PC-3 (cell line): ENCODE measurements around the gene PAX2. TPM values are rescaled to one million over a fixed set of nuclear protein-coding genes. Genes with fewer than 3 reads are reported as not detected.

Source experiments
- ATAC-seq: fragments of 200-7000 bp; cut with Tn5 transposase; 2 replicates; pipeline ENCODE4 v1.9.1; 2020; ENCODE audit warnings: mild to moderate bottlenecking, moderate library complexity
- BruUV-seq: library from RNA; stranded (reverse); fragments of 400-500 nt; replicated peaks from 2 replicates; lab custom pipeline; 2021; lab: Mats Ljungman, UMichigan
- CTCF ChIA-PET: fragments of 300-600 bp; sonication (Branson Sonifier 250); formaldehyde crosslinking; loops from one replicate; lab custom pipeline; 2022; ENCODE audit warnings: antibody characterized with exemption; lab: Charles Lee
- POLR2A ChIA-PET: fragments of 300-600 bp; sonication (Branson Sonifier 250); formaldehyde crosslinking; loops from one replicate; lab custom pipeline; 2022; ENCODE audit warnings: antibody characterized with exemption; ENCODE audit not compliant: unreplicated experiment; lab: Charles Lee
- DNase-seq: peaks from one replicate; pipeline ENCODE4 v3.0.0-alpha.2; 2015
- H2AFZ ChIP-seq: fragments of 300-600 bp; sonication (generic); 2 replicates; pipeline ENCODE4 v1.6.0; 2016; ENCODE audit warnings: antibody characterized with exemption, low read length
- H3F3A ChIP-seq: fragments of 300-600 bp; sonication (generic); one replicate; pipeline ENCODE4 v1.6.0; 2017; ENCODE audit warnings: antibody characterized with exemption, low read length, control low read depth, mild to moderate bottlenecking; ENCODE audit not compliant: unreplicated experiment
- H3K27ac ChIP-seq: fragments of 300-600 bp; sonication (generic); 2 replicates; pipeline ENCODE4 v1.5.1; 2016; ENCODE audit warnings: mild to moderate bottlenecking, low read length
- H3K27me3 ChIP-seq: fragments of 300-600 bp; sonication (generic); 2 replicates; pipeline ENCODE4 v1.6.1; 2016; ENCODE audit warnings: low read length, mixed read lengths
- H3K36me3 ChIP-seq: fragments of 300-600 bp; sonication (generic); 2 replicates; pipeline ENCODE4 v1.6.1; 2016; ENCODE audit warnings: low read depth, mixed run types, low read length, mixed read lengths
- H3K4me1 ChIP-seq: fragments of 300-600 bp; sonication (generic); 2 replicates; pipeline ENCODE4 v1.5.1; 2016; ENCODE audit warnings: low read length; ENCODE audit not compliant: insufficient read depth
- H3K4me2 ChIP-seq: fragments of 300-600 bp; sonication (generic); 2 replicates; pipeline ENCODE4 v1.6.0; 2016; ENCODE audit warnings: low read length
- H3K4me3 ChIP-seq: fragments of 300-600 bp; sonication (generic); 2 replicates; pipeline ENCODE4 v1.5.1; 2016; ENCODE audit warnings: mild to moderate bottlenecking, low read length, mixed read lengths
- H3K79me2 ChIP-seq: fragments of 300-600 bp; sonication (generic); 2 replicates; pipeline ENCODE4 v1.6.1; 2017; ENCODE audit warnings: low read length, mixed read lengths
- H3K9ac ChIP-seq: fragments of 300-600 bp; sonication (generic); 2 replicates; pipeline ENCODE4 v1.6.0; 2016; ENCODE audit warnings: mild to moderate bottlenecking, low read length
- H3K9me2 ChIP-seq: fragments of 300-600 bp; sonication (generic); replicated peaks from 2 replicates; pipeline ENCODE4 v1.6.1; 2016; ENCODE audit warnings: mixed run types, low read length, mixed read lengths
- H3K9me3 ChIP-seq: fragments of 300-600 bp; sonication (generic); 2 replicates; pipeline ENCODE4 v1.6.1; 2016; ENCODE audit warnings: low read length, mixed read lengths
- H4K20me1 ChIP-seq: fragments of 300-600 bp; sonication (generic); 2 replicates; pipeline ENCODE4 v1.6.1; 2016; ENCODE audit warnings: low read length, mixed read lengths
- CTCF ChIP-seq: fragments of 300-600 bp; sonication (generic); conservative IDR thresholded peaks from 2 replicates; pipeline ENCODE4 v1.5.1; 2017; ENCODE audit warnings: antibody characterized with exemption, low read depth, mild to moderate bottlenecking, low read length
- EZH2 ChIP-seq: fragments of 300-600 bp; sonication (generic); IDR thresholded peaks from one replicate; pipeline ENCODE4 v1.6.1; 2017; ENCODE audit warnings: antibody characterized with exemption, mild to moderate bottlenecking, low read length; ENCODE audit not compliant: unreplicated experiment
- EZH2phosphoT487 ChIP-seq: fragments of 300-600 bp; sonication (generic); IDR thresholded peaks from 2 replicates; pipeline ENCODE4 v1.6.1; 2018; ENCODE audit warnings: mild to moderate bottlenecking, antibody characterized with exemption, low read length, borderline replicate concordance
- intact Hi-C: fragments of 100-400 bp; cut with micrococcal nuclease; formaldehyde crosslinking; loops from 2 replicates; pipeline ENCODE4 v1.9.0; 2023
- total RNA-seq: library from RNA; depleted of rRNA; stranded (reverse); fragments of >200 nt; gene quantifications from 2 replicates; pipeline ENCODE4 v1.2.3, GENCODE V29; 2014

The PAX2 gene
- total RNA-seq, 1 experiment from 2014 or later, result not detected

- TF ChIP-seq EZH2 (no peak), EZH2phosphoT487 (no peak), CTCF (no peak)
- Histone ChIP-seq H3K4me2 (no peak overlapping the region), H4K20me1 (no peaks in the 10 kb centered on the region), H3K27ac (no peak overlapping the region), H3F3A (no peaks in the 10 kb centered on the region), H3K9me2 (no peaks in the 10 kb centered on the region), H3K4me3 (no peak overlapping the region), H3K79me2 (no peaks in the 10 kb centered on the region), H3K4me1 (no peaks in the 10 kb centered on the region), H3K9ac (no peak overlapping the region), H2AFZ (no peak overlapping the region), H3K9me3 (no peaks in the 10 kb centered on the region), H3K36me3 (no peaks in the 10 kb centered on the region), H3K27me3 (peaks cover 45% of the 10 kb centered on the region)
- DNase-seq (no peak), ATAC-seq (no peak)
- ChIA-PET POLR2A (no interaction called here), CTCF (no interaction called here)
- intact Hi-C loops, result no loop called here
- no TSS peak for BruUV-seq
Observed at GRCh38 chr10:100735337-100736143, 9.8 kb upstream of the PAX2 start.

DNA sequence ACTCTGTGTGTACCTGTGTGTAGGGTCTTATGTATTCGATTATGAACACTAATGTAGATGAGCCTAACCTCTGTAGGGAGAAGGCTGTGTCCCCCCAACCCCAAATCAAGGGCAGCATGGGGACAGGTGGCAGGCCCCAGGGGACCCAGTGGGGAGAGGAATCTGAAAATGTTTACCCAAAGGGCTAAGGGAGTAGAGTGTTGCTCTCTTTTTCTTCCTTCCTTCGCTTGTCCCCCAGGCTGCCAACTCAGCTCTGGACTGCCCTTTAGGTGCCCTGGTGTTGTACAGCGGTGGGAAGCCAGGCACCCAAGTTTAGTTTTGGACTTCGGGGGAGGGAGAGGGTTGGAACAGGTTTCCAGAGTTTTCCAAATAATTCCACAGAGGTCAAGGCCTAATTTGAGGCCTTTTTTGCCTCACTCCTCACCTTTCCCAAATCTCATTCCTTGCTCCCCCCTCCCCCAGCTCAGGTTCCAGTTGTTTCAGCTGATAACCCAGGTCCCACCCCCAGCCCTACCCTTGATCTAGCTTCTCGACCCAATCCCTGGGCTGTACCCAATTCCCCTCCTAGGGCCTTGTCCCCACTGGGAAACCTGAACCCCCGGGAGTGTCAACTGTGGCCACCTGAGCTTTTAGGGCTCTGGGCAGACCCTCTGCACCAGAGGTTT, 9.1 kb upstream of the PAX2 start:
- ChIA-PET POLR2A (no interaction called here), CTCF (no interaction called here)
- no peaks in the 10 kb centered on the region for H3K9me3 ChIP-seq
- H3K79me2 ChIP-seq, result no peaks in the 10 kb centered on the region
- intact Hi-C loops, result no loop called here
- BruUV-seq, result no TSS peak
- H3K36me3 ChIP-seq, result no peaks in the 10 kb centered on the region
- H3K27me3 ChIP-seq, result peaks cover 45% of the 10 kb centered on the region
- no peak overlapping the region for H3K9ac ChIP-seq
- H3K4me2 ChIP-seq, result no peak overlapping the region
- H3K4me1 ChIP-seq, result no peaks in the 10 kb centered on the region
- no peaks in the 10 kb centered on the region for H3F3A ChIP-seq
- H2AFZ ChIP-seq, result no peak overlapping the region
- no peaks in the 10 kb centered on the region for H3K9me2 ChIP-seq
- no peak overlapping the region for H3K4me3 ChIP-seq
- ATAC-seq (no peak), DNase-seq (no peak)
- H3K27ac ChIP-seq, result no peak overlapping the region
- no peak for TF ChIP-seq EZH2
- no peak for TF ChIP-seq CTCF
- no peak for TF ChIP-seq EZH2phosphoT487
- H4K20me1 ChIP-seq, result no peaks in the 10 kb centered on the region

DNA sequence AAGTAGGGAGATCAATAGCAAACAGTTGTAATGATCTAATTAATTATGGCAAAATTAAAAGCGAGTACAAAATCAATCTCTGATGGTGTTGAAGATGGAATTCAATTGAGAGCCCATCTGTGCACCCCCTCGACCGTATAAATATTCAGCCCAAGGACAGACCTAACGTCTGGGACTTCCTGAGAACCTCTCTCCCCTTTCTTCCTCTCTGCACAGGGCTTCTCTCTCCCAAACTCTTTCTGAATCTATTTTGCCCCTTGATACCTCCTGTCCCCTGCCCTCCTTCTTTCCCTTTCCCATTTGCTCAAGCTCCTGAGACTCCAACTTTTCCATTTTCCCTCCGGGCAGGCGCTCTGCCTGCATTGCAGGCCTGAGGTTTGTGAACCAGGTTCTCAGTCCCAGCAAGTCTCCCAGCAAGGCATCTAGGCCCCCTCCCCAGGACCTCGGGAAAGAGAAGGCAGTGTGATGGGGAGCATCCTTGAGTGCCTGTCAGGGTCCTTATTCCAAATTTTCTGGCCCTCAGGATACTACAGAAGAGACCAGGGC, 8.5 kb upstream of the PAX2 start:
- Histone ChIP-seq H3F3A (no peaks in the 10 kb centered on the region), H3K4me2 (no peak overlapping the region), H3K36me3 (no peaks in the 10 kb centered on the region), H3K27me3 (peaks cover 48% of the 10 kb centered on the region), H3K9me3 (no peaks in the 10 kb centered on the region), H4K20me1 (no peaks in the 10 kb centered on the region), H3K27ac (no peak overlapping the region), H3K9ac (no peak overlapping the region), H3K9me2 (no peaks in the 10 kb centered on the region), H3K4me1 (no peaks in the 10 kb centered on the region), H3K79me2 (no peaks in the 10 kb centered on the region), H2AFZ (no peak overlapping the region), H3K4me3 (no peak overlapping the region)
- ATAC-seq, result no peak
- TF ChIP-seq CTCF (no peak), EZH2phosphoT487 (no peak), EZH2 (no peak)
- ChIA-PET POLR2A (no interaction called here), CTCF (no interaction called here)
- DNase-seq, result no peak
- intact Hi-C loops, result no loop called here
- no TSS peak for BruUV-seq
